Cardiac fibroblast (primary cell): Measurements from ENCODE around the gene MTUS2.

Experiments
- DNase-seq, 2 donors: peaks; one replicate each; pipeline versions ENCODE4 v3.0.0 to v3.0.0-alpha.2; 2010; ENCODE audit warnings: low read depth in 2 of 2
- H3K4me3 ChIP-seq, 2 donors: replicated peaks in 1 of 2; 1 replicate in 1 of 2; 2 replicates in 1 of 2; pipeline ENCODE4 v1.5.1; 2011; ENCODE audit warnings: low read depth in 2 of 2, low read length in 2 of 2, mild to moderate bottlenecking in 2 of 2, moderate library complexity in 1 of 2
- TF ChIP-seq, protein P1 (sequence below): IDR thresholded peaks from one replicate; pipeline ENCODE4 v1.5.1; 2011; ENCODE audit warnings: low read depth, mild to moderate bottlenecking, low read length, inconsistent platforms

MTUS2 gene

DNA sequence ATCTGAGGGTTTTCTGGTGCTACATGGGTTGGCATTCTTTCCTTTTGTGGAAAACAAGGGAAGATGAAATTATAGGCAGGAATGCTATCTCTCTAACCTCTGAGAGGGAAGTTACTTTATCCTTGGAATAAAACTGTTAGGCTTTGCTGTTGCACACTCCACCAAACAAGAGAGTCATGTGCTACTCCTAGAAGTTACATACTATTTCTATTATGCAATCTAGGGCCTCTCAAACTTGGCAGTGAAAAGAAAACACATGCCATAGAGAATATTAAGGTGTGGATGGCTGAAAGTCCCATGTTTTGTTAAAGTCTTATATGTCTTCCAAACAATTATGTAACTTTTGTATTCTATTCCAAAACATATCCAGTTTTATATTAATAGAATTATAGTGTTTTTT, 407.4 kb downstream of the MTUS2 start:
- TF ChIP-seq, protein P1, sequence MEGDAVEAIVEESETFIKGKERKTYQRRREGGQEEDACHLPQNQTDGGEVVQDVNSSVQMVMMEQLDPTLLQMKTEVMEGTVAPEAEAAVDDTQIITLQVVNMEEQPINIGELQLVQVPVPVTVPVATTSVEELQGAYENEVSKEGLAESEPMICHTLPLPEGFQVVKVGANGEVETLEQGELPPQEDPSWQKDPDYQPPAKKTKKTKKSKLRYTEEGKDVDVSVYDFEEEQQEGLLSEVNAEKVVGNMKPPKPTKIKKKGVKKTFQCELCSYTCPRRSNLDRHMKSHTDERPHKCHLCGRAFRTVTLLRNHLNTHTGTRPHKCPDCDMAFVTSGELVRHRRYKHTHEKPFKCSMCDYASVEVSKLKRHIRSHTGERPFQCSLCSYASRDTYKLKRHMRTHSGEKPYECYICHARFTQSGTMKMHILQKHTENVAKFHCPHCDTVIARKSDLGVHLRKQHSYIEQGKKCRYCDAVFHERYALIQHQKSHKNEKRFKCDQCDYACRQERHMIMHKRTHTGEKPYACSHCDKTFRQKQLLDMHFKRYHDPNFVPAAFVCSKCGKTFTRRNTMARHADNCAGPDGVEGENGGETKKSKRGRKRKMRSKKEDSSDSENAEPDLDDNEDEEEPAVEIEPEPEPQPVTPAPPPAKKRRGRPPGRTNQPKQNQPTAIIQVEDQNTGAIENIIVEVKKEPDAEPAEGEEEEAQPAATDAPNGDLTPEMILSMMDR = no peak

GRCh38 chr13:29230299-29230845, 410.2 kb downstream of the MTUS2 start:
- H3K4me3 ChIP-seq = no peak overlapping the region
- TF ChIP-seq, protein P1 = no peak
- no peak for DNase-seq

More for the DNA sequence above, 407.4 kb downstream of the MTUS2 start:
- H3K4me3 ChIP-seq = no peak overlapping the region
- DNase-seq = peak in 1 of 2 donors; percentile 5

DNA sequence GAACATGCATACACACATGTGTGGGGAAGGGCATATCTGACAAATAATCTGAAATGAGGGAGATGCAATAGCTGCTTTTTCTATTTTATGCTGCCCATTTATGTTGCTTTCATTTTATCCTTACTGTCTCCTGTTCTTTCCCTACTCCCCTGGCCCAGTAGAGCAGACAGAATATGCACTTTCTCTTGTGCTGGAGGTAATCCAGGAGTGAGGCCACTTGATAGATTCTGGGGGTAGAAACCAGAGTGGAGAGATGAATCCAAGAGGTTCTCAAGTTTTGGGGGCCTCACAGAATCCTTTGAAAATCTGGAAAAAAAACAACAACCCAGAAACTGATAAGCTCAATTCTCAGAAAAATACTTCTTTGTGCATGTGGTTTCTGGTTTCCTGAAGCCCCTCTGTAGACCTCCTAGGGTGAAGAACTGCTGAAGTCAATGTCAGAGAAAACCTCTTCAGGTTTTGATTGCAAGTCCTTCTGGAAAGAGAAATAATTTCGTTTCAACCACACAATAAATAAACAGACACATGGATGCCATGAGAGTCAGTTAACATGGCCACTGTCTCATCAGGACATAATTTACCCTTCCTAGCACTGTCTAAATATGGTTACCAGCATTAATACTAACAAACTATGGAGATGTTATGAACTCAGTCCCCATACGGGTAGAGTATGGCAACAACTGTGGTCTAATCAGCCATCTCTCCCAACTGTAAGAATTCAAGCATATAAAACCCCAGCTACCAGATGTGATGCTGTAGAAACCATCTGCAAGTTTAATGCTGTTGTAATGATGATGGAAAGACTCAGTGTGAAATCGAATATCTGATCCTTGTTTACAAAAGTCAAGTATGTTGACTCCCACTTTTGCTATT, 419.8 kb downstream of the MTUS2 start:
- no peak overlapping the region for H3K4me3 ChIP-seq
- TF ChIP-seq, protein P1 = no peak
- DNase-seq = no peak

DNA sequence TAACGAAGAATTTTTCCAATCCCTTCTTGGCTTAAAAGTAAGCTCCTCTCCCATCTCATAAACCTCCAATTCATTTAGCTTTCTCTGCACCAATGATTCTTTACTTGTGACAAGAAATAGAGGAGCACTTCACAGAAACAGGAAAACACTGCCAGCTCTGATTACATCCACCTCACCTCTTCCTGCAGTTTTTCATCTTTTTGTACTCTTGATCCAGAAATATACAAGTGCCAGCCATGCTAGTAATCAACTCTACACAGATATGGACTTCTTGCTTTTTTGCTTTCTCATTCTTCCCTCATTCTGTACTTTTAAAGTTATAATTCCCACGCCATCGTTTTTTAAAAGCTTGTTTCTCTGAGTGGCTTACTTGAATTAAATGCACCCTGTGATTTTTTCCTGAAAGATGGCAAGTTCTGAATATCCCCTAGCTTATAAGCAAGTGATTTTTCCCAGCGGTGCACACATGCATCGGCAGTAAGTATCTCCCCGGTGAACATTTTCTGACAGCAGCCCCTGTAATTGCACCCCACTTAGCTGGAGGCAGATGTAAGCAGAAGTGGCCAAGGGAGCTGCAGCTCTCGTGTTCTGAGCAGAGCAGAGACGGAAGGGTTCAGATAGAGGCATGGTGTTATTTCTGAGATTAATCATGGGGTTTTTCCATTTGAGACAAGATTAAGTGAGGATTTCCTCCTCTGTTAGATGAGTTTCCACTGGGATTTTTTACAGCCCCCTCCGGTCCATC, 434.7 kb downstream of the MTUS2 start:
- no peak overlapping the region for H3K4me3 ChIP-seq
- DNase-seq = no peak
- TF ChIP-seq, protein P1 = no peak

- no peak for DNase-seq
- H3K4me3 ChIP-seq = no peak overlapping the region
- TF ChIP-seq, protein P1 = no peak
Measured at GRCh38 chr13:29255567-29255966, 435.4 kb downstream of the MTUS2 start.

DNA sequence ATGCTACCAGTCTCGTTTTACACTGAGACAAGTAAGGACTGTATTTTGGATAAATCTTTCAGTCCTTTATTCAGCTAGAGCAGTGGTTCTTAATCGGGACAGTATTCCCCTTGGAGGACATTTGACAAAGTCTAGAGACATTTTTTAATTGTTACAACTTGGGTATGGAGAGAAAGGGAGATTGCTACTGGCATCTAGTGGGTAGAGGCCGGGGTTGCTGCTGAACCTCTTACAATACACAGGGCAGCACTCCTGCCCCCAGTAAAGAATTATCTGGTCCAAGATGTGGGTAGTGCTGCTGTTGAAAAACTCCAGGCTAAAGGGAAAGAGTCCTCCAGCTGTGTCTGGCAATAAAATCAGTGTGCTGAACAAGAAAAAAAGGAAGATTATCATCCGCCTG, 440.5 kb downstream of the MTUS2 start:
- H3K4me3 ChIP-seq = no peak overlapping the region
- TF ChIP-seq, protein P1 = no peak
- DNase-seq = peak in 1 of 2 donors; percentile 11
